22Rv1 (cell line): ENCODE data around the gene CALHM3.

Source experiments
- CTCF ChIP-seq: fragments of 450-650 bp; IDR thresholded peaks from 2 replicates; pipeline ENCODE4 v1.5.1; 2017; ENCODE audit warnings: mild to moderate bottlenecking
- ZFX ChIP-seq: fragments of 450-650 bp; IDR thresholded peaks from 2 replicates; pipeline ENCODE4 v1.6.1; 2017; ENCODE audit warnings: antibody characterized with exemption, borderline replicate concordance

DNA sequence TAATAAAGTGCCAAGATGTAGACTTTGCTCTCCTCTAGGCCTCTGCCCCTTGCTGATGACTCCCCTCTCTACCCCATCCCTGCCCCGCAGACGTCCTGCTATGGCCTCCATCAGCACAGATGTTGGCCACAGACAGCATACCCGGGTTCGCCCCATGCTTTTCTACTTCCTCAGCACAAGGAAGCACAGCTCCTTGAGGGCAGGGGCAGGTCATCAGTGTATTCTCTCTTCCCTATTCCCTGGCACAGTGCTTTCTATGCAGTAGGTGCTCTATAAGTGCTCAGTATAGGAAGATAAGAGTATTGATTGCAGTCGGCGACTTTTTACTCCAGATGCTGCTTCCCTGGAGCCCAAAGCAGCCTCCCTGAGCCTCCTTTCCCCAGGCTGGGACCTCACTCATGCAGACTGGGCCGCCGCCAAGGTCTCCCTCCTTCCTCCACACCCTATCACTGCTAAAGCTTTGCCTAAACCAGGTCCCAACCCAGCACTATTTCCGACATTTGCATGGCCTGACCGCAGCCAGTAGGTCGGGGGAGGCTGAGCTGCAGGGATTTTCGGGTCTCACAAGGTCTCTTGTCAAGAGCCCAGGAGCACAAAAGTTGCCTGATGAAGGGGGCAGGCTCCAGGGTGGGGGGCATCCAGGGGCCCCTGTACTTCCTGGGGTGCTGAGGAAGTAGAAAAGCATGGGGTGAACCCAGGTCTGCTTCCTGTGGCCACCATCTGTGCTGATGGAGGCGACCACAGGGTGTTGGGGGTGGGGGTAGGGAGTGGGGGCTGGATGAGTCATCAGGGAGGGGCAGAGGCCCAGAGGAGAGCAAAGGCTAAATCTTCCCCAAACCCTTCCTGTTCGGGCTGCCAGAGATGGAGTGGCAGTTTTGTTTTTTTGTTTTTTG lies 8.0 kb downstream of the CALHM3 start:
- no peak for TF ChIP-seq CTCF
- TF ChIP-seq ZFX, result no peak
